Prostate gland (tissue), 2 donors: ENCODE data around the gene CCR2.

Source experiments
- CTCF ChIP-seq, 4 experiments: fragments of 200-600 bp in 2 of 4; fragments of 450-650 bp in 2 of 4; sonication (generic) in 2 of 4; IDR thresholded peaks; 1 replicate in 3 of 4; 2 replicates in 1 of 4; pipeline ENCODE4 v1.5.1; 2016 to 2019; ENCODE audit warnings: antibody characterized with exemption in 4 of 4, mild to moderate bottlenecking in 2 of 4, moderate library complexity in 2 of 4
- POLR2A ChIP-seq: fragments of 450-650 bp; IDR thresholded peaks from one replicate; pipeline ENCODE4 v1.6.1; 2016; ENCODE audit warnings: antibody characterized with exemption, mild to moderate bottlenecking

DNA sequence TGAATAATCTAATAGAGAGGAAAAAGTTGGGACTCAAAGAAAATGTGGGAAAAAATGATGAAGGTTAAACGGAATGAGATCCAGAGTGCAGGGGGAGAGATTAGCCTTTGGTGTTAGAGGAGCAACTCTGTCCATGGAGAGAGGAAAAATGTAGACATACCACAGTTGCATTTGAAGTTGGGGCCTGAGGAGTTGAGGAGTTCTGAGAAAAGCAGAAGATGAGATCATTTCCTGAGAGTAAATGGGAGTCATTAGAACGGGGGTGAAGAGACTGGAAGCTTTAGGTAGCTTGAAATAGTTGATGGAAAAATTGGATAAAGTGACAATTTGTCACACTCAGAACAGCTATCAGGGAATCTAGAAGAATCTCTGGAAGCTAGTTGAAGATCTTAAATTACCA is 45.6 kb downstream of the CCR2 start:
- no peak for TF ChIP-seq CTCF (IDR thresholded peaks at IDR 0.05)
- TF ChIP-seq POLR2A = no peak
